Dendritic cell treated with granulocyte-macrophage colony-stimulating factor and Interleukin-4, amounts not matched to agents 40 ng/mL and 50 ng/mL, for 4 days (primary cell): ENCODE measurements around the gene PLEKHM3.

Source experiments
- H3K27ac Mint-ChIP-seq: one replicate; pipeline ENCODE4 v1.8.0; 2022; ENCODE audit warnings: mild to moderate bottlenecking, mixed read lengths
- H3K27me3 Mint-ChIP-seq: one replicate; pipeline ENCODE4 v1.8.0; 2022; ENCODE audit warnings: mild to moderate bottlenecking, mixed read lengths
- H3K36me3 Mint-ChIP-seq: one replicate; pipeline ENCODE4 v1.8.0; 2022; ENCODE audit warnings: low read depth, mixed read lengths
- H3K4me1 Mint-ChIP-seq: one replicate; pipeline ENCODE4 v1.8.0; 2022; ENCODE audit warnings: low read depth, mixed read lengths
- H3K4me3 Mint-ChIP-seq: one replicate; pipeline ENCODE4 v1.8.0; 2022; ENCODE audit warnings: mild to moderate bottlenecking, moderate library complexity, mixed read lengths
- H3K9me3 Mint-ChIP-seq: one replicate; pipeline ENCODE4 v1.8.0; 2022; ENCODE audit warnings: mixed read lengths
- intact Hi-C: fragments of 100-400 bp; cut with micrococcal nuclease; formaldehyde crosslinking; loops from one replicate; pipeline ENCODE4 v1.15.0; 2022

PLEKHM3 gene

DNA sequence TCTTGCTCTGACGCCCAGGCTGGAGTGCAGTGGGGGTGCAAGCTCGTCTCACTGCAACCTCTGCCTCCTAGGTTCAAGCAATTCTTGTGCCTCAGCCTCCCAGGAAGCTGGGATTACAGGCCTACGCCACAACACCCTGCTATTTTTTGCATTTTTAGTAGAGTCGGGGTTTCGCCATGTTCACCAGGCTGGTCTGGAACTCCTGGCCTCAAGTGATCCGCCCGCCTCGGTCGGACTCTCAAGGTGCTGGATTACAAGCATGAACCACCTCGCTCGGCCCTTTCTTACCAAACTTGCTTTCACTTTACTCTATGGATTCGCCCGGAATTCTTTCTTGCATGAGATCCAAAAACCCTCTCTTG lies 252.5 kb downstream of the PLEKHM3 start:
- intact Hi-C loops = loop anchor here (5.0 kb wide), 1 partner anchor 39 kb away; no protein-coding TSS in a partner anchor
- H3K27me3 Mint-ChIP-seq = peaks cover 21% of the 10 kb centered on the region
- H3K4me3 Mint-ChIP-seq = no peak overlapping the region
- peaks cover 15% of the 10 kb centered on the region for H3K36me3 Mint-ChIP-seq
- H3K27ac Mint-ChIP-seq = no peak overlapping the region
- no peaks in the 10 kb centered on the region for H3K9me3 Mint-ChIP-seq
- H3K4me1 Mint-ChIP-seq = peaks cover 29% of the 10 kb centered on the region

DNA sequence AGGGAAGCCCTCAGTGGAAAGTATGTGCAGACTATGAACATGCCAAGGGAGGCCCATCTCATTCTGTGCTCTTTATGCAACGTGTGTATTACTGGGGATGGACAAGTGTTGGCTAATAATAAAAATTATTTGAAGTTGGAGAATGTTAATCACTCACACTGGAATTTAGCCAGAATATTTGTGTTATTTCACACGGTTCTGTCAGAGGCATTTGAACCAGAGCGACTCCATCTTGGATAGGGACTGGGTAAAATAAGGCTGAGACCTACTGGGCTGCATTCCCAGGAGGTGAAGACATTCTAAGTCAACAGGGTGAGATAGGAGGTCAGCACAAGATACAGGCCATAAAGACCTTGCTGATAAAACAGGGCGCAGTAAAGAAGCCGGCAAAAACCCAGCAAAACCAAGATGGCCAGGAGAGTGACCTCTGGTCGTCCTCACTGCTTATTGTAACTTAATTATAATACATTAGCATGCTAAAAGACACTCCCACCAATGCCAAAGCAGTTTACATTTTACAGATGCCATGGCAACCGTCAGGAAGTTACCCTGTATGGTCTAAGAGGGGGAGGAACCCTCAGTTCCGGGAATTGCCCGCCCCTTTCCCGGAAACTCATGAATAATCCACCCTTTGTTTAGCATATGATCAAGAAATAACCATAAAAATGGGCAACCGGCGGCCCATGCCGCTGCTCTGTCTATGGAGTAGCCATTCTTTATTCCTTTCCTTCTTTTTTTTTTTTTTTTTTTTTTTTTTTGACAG lies 253.1 kb downstream of the PLEKHM3 start:
- H3K27ac Mint-ChIP-seq = no peak overlapping the region

DNA sequence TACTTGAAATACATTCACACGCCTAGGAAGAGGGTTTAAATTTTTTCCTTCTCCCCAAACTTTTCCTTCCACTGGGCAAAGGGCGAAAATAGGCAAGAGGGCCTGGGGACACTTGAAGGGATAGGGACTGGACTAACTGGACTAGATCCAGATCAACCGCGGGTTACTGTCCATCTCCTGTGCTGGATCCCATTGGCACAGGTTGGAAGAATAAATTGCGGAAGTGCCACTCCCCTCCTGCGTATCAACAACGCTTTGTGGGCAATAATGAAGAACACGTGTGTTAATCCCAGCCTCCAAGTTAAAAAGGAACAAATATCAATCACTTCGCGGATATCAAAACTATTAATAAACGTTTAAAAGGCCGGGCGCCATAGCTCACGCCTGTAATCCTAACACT lies 253.9 kb downstream of the PLEKHM3 start:
- Mint-ChIP-seq H3K36me3 (peaks cover 29% of the 10 kb centered on the region), H3K4me1 (peaks cover 42% of the 10 kb centered on the region), H3K9me3 (no peaks in the 10 kb centered on the region), H3K27me3 (peaks cover 30% of the 10 kb centered on the region), H3K4me3 (peak overlapping the region; percentile 88), H3K27ac (peak overlapping the region; percentile 88)
- intact Hi-C loops = loop anchor here (5.0 kb wide), 1 partner anchor 41 kb away; no protein-coding TSS in a partner anchor

More for the DNA sequence above, 253.1 kb downstream of the PLEKHM3 start:
- Mint-ChIP-seq H3K4me3 (no peak overlapping the region), H3K9me3 (no peaks in the 10 kb centered on the region), H3K4me1 (peaks cover 34% of the 10 kb centered on the region), H3K36me3 (peaks cover 21% of the 10 kb centered on the region), H3K27me3 (peaks cover 27% of the 10 kb centered on the region)
- intact Hi-C loops = loop anchor here (5.0 kb wide), 1 partner anchor 40 kb away; no protein-coding TSS in a partner anchor
